MG63 (cell line): ENCODE data around the gene SFXN5. TPM values are rescaled to one million over a fixed set of nuclear protein-coding genes. Genes with fewer than 3 reads are reported as not detected.

Source experiments
- DNase-seq: peaks from one replicate; pipeline ENCODE4 v3.0.0-alpha.2; 2020
- H3K27me3 ChIP-seq: fragments of 250-450 bp; sonication (Bioruptor Pico); 2 replicates; pipeline ENCODE4 v1.5.1; 2020; ENCODE audit warnings: mild to moderate bottlenecking, moderate library complexity
- H3K36me3 ChIP-seq: fragments of 250-450 bp; sonication (Bioruptor Pico); 2 replicates; pipeline ENCODE4 v1.5.1; 2020; ENCODE audit warnings: mild to moderate bottlenecking, moderate library complexity
- H3K4me3 ChIP-seq: fragments of 250-450 bp; sonication (Bioruptor Pico); 2 replicates; pipeline ENCODE4 v1.5.1; 2020; ENCODE audit warnings: mild to moderate bottlenecking, moderate library complexity
- H3K9me3 ChIP-seq: fragments of 250-450 bp; sonication (Bioruptor Pico); 2 replicates; pipeline ENCODE4 v1.5.1; 2020; ENCODE audit warnings: mild to moderate bottlenecking, moderate library complexity
- total RNA-seq: library from RNA; depleted of rRNA; stranded (reverse); fragments of >200 nt; shearing (Covaris generic); gene quantifications from 2 replicates; pipeline ENCODE4 v1.2.3, GENCODE V29; 2014; ENCODE audit warnings: low replicate concordance

The SFXN5 gene
- total RNA-seq, 1 experiment from 2014 or later: 2.4 TPM

GRCh38 chr2:72998234-72998651 is 73.3 kb downstream of the SFXN5 start:
- no peak for DNase-seq
- Histone ChIP-seq H3K36me3 (no peaks in the 10 kb centered on the region), H3K4me3 (no peak overlapping the region), H3K27me3 (no peaks in the 10 kb centered on the region), H3K9me3 (no peaks in the 10 kb centered on the region)

GRCh38 chr2:72996117-72996502 is 75.4 kb downstream of the SFXN5 start:
- H3K36me3 ChIP-seq: no peaks in the 10 kb centered on the region
- H3K4me3 ChIP-seq: no peak overlapping the region
- no peaks in the 10 kb centered on the region for H3K27me3 ChIP-seq
- no peak for DNase-seq
- no peaks in the 10 kb centered on the region for H3K9me3 ChIP-seq

- no peak for DNase-seq
- Histone ChIP-seq H3K9me3 (no peaks in the 10 kb centered on the region), H3K36me3 (no peaks in the 10 kb centered on the region), H3K4me3 (no peak overlapping the region), H3K27me3 (no peaks in the 10 kb centered on the region)
Measured at GRCh38 chr2:72995430-72996116, 75.9 kb downstream of the SFXN5 start.

DNA sequence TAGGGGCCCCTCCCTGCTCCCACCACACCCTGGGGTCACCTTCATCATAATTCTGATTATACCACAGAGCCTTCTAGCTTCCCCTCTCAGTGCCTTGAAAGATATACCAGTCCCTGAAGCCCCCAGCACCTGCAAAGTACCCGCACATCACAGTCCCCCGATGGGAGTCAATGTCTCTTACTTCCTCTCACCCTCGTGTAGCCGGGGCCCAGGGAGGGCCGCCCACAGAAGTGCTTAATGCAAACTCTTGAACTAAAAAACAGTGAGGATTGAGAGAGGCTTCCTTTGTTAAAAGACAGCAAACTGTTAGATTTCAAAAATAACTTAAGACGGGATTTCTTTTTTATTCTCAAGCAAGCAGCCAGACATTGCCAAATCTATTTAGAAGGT is 76.5 kb downstream of the SFXN5 start:
- Histone ChIP-seq H3K9me3 (no peaks in the 10 kb centered on the region), H3K4me3 (no peak overlapping the region), H3K36me3 (no peaks in the 10 kb centered on the region), H3K27me3 (no peaks in the 10 kb centered on the region)
- DNase-seq: no peak

GRCh38 chr2:72994282-72994990 is 77.1 kb downstream of the SFXN5 start:
- DNase-seq: no peak
- no peak overlapping the region for H3K4me3 ChIP-seq
- H3K9me3 ChIP-seq: no peaks in the 10 kb centered on the region
- no peaks in the 10 kb centered on the region for H3K27me3 ChIP-seq
- H3K36me3 ChIP-seq: no peaks in the 10 kb centered on the region

DNA sequence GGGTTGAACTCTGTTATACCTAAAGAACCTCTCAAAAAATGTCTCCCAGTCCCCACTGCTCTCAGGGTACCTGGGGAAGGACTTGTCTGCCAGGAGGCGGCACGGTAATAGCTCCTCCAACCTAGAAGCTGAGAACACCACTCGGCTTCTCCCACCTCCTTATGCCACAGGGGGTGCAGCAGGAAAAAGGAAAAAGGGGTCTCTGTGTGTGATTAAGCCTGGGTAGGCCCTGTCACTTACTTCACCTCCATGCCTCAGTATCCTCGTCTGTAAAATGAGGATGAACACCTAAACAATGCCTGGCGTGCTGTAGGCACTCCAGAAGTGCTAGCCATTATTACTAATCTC is 77.6 kb downstream of the SFXN5 start:
- H3K27me3 ChIP-seq: no peaks in the 10 kb centered on the region
- no peak overlapping the region for H3K4me3 ChIP-seq
- DNase-seq: no peak
- H3K9me3 ChIP-seq: no peaks in the 10 kb centered on the region
- no peaks in the 10 kb centered on the region for H3K36me3 ChIP-seq

DNA sequence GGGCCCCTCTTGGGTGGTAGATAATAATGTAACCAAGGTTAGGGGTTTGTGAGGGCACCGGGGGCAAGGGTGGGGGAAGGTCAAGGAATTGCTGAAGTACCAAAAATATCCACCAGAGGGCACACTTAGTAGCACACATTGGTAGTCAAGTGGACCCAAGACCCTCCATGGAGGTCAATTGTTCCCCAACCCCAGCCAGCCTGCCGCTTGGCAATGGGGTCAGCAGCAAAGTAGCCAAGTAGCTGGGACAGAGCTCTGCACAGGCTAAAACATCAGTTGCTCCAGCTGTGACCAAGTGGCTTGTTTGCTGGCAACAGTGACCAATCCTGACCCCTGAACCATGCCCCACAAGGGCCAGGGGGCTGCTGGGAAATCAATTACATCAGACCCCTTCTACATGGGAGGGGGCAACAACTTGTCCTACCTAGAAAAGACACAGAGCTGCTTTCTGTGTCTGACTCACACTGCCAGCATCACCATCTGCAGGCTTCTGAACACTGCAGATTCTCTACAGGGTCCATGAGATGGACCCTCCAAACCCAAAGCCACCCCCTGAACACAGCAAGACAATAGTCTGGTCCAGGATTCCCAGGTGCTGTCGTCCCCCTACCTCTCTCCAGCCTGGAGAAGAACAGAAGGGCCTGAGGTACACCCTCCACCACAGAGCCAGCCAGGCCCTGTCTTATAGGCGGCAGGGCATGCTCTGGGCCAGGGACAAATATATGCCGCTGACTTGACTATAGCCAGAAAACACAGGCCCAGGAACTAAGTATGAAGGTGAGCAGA is 78.2 kb downstream of the SFXN5 start:
- Histone ChIP-seq H3K27me3 (no peaks in the 10 kb centered on the region), H3K36me3 (no peaks in the 10 kb centered on the region), H3K9me3 (no peaks in the 10 kb centered on the region), H3K4me3 (no peak overlapping the region)
- DNase-seq: no peak

GRCh38 chr2:72992734-72993102 is 78.8 kb downstream of the SFXN5 start:
- H3K27me3 ChIP-seq: no peaks in the 10 kb centered on the region
- no peaks in the 10 kb centered on the region for H3K9me3 ChIP-seq
- H3K36me3 ChIP-seq: no peaks in the 10 kb centered on the region
- no peak for DNase-seq
- no peak overlapping the region for H3K4me3 ChIP-seq

- Histone ChIP-seq H3K4me3 (no peak overlapping the region), H3K27me3 (no peaks in the 10 kb centered on the region), H3K9me3 (no peaks in the 10 kb centered on the region), H3K36me3 (no peaks in the 10 kb centered on the region)
- no peak for DNase-seq
Measured at GRCh38 chr2:72991980-72992733, 79.4 kb downstream of the SFXN5 start.

GRCh38 chr2:72991439-72991725 is 80.1 kb downstream of the SFXN5 start:
- DNase-seq: no peak
- H3K9me3 ChIP-seq: no peaks in the 10 kb centered on the region
- H3K27me3 ChIP-seq: no peaks in the 10 kb centered on the region
- no peaks in the 10 kb centered on the region for H3K36me3 ChIP-seq
- H3K4me3 ChIP-seq: no peak overlapping the region

- Histone ChIP-seq H3K9me3 (no peaks in the 10 kb centered on the region), H3K4me3 (no peak overlapping the region)
Measured at GRCh38 chr2:72990695-72991438, 80.6 kb downstream of the SFXN5 start.

GRCh38 chr2:72989770-72990556 is 81.5 kb downstream of the SFXN5 start:
- no peak for DNase-seq
- no peak overlapping the region for H3K4me3 ChIP-seq
- H3K36me3 ChIP-seq: no peaks in the 10 kb centered on the region
- H3K9me3 ChIP-seq: no peaks in the 10 kb centered on the region
- no peaks in the 10 kb centered on the region for H3K27me3 ChIP-seq

More at GRCh38 chr2:72990695-72991438, 80.6 kb downstream of the SFXN5 start:
- no peak for DNase-seq
- H3K27me3 ChIP-seq: no peaks in the 10 kb centered on the region
- no peaks in the 10 kb centered on the region for H3K36me3 ChIP-seq

GRCh38 chr2:72988726-72989273 is 82.7 kb downstream of the SFXN5 start:
- no peaks in the 10 kb centered on the region for H3K36me3 ChIP-seq
- no peak overlapping the region for H3K4me3 ChIP-seq
- H3K9me3 ChIP-seq: no peaks in the 10 kb centered on the region
- H3K27me3 ChIP-seq: no peaks in the 10 kb centered on the region
- DNase-seq: no peak

- Histone ChIP-seq H3K4me3 (no peak overlapping the region), H3K27me3 (no peaks in the 10 kb centered on the region)
- no peak for DNase-seq
Measured at GRCh38 chr2:72988041-72988440, 83.5 kb downstream of the SFXN5 start.

GRCh38 chr2:72985891-72986683 is 85.4 kb downstream of the SFXN5 start:
- Histone ChIP-seq H3K27me3 (no peaks in the 10 kb centered on the region), H3K9me3 (no peaks in the 10 kb centered on the region), H3K4me3 (no peak overlapping the region), H3K36me3 (no peaks in the 10 kb centered on the region)
- DNase-seq: no peak

More at GRCh38 chr2:72988041-72988440, 83.5 kb downstream of the SFXN5 start:
- Histone ChIP-seq H3K36me3 (no peaks in the 10 kb centered on the region), H3K9me3 (no peaks in the 10 kb centered on the region)
